Melanocyte of skin (primary cell): Measurements from ENCODE around the gene CCDC81. TPM values are rescaled to one million over a fixed set of nuclear protein-coding genes. Genes with fewer than 3 reads are reported as not detected.

Experiments used
- total RNA-seq, 2 donors: library from RNA; depleted of rRNA; stranded (reverse); fragments of >200 nt; gene quantifications; 2 replicates each; pipeline ENCODE4 v1.2.3, GENCODE V29; 2012

Gene CCDC81
- under 1 TPM; 0.33 to 0.34 TPM for total RNA-seq

DNA sequence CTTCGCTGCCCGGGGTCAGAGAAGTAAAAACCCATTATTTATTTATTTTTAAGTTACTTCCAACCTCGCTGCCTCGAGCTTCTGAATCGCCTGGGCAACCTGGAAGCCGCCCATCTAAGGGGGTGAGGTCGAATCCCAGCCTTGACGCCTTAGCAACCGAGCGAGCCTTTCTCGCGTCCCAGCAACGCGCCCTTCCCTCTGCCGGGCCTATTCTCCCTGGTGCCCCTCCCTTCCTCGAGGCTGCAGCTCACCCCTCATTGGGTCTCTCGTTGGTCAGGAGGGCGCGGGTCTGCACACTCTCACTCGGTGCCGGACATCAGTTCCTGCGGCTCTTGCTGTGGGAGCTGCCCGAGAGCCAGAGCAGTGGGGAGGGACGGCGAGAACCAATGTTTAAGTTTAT lies at the start of gene CCDC81:
Gene CCDC81 (plus strand): TSS at position 302 of the 400 bp plus-strand sequence. CDS start 277 bp downstream, outside the sequence.

Other genes with a start within 250 kb of the CCDC81 start
- gene EED, start 130.1 kb upstream of the CCDC81 start, total RNA-seq: 10 to 100 TPM; 15.1 to 30.0 TPM
- gene HIKESHI, start 72.6 kb upstream of the CCDC81 start, total RNA-seq: 10 to 100 TPM; 48.5 to 66.3 TPM